GM19025 (cell line): ENCODE results near the gene LRP2BP.
"Not testable (repeated sequence)": the region's sequence is repeated elsewhere in the genome, so short reads cannot be mapped to it uniquely, and the experiment has no call there.

Experiments
- ATAC-seq: cut with Tn5 transposase; IDR thresholded peaks from one replicate; pipeline ENCODE4 v1.9.1; 2021; ENCODE audit warnings: mild to moderate bottlenecking, low read depth, moderate library complexity; ENCODE audit not compliant: unreplicated experiment

The LRP2BP gene

DNA sequence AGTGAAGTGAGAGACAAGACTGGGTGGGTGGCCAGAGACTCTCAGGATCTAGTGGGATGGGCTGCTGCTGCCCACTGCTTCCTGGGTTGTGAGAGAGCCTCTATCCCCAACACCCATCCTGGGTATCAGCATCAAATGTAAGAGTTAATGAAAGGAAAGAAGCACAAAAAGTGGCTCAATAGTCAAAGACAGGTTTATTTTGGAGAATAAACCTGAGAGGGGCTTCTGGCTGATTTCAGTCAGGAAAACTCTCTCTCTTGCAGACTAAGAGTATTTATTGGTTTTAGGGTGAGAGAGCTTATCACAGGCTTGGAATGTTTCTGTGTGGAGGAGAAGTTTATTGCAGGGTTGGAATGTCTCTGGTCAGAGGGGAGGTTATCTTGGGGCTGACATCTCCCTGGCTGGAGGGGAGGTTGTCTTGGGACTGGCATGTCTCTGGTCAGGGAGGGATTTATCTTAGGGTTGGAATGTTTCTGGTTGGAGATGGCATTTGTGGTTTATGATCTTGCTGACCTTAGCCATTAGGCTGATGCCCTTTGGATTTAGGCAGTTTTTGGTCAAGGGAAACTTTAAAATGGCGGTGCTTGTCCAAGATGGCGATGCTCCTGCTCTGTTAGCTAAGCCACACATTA, 65.7 kb downstream of the LRP2BP start:
- not testable (repeated sequence) for ATAC-seq

DNA sequence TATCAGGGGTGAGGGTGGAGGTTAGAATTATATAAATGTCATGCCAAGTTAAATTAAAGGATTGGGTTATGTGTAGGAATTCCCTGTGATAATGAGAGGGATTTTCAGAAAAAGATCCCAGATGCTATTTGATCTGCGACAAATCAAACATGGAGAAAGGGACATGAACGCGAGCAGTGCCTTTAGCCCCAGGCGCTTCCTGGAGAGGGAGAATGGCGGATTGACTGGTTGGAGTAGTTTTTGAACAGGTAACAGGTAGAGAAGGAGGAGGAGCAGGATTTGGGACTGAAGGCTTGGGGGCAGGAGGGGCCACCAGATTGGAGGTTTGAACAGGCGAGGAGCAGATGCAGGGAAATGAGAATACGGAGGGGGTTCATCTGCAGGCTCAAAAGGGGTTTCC, 67.1 kb downstream of the LRP2BP start:
- no peak for ATAC-seq

DNA sequence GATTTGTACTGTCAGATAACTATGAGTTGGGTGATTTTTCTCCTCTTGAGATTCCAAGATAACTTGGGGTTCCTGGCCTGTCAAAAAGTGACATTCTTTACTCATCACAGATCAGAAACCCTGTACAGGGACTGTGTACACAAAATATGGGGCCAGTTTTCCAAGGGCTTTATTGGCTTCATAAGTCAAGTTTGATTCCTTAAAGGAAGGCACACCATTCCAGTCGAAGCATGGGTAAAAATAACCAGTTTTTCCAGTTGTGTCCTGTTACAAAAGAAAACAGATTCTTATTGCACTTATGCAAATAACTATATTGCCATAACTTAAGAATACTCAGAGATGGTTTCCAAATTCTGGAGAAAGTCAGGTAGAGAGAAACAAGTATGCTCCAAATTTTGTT, 70.0 kb downstream of the LRP2BP start:
- ATAC-seq: not testable (repeated sequence)

DNA sequence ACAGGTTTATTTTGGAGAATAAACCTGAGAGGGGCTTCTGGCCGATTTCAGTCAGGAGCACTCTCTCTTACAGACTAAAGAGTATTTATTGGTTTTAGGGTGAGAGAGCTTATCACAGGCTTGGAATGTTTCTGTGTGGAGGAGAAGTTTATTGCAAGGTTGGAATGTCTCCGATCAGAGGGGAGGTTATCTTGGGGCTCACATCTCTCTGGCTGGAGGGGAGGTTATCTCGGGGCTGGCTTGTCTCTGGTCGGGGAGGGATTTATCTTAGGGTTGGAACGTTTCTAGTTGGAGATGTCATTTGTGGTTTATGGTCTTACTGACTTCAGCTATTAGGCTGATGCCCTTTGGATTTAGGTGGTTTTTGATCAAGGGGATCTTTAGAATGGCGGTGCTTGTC, 71.4 kb downstream of the LRP2BP start:
- not testable (repeated sequence) for ATAC-seq

DNA sequence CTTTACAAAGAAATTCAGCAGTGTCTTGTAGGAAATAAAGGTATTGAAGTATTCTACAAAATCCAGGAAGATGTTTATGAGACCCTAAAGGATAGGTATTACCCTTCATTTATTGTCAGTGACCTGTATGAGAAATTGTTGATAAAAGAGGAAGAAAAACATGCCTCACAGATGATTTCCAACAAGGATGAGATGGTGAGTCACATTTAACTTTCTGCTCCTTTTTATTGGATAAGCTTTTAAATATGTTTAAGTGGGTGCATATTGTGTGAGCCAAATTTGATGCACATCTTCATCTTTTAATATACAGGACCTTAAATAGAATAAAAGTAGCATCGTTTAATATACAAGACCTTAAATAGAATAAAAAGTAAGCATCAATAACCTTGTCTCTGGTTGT, 72.1 kb downstream of the LRP2BP start:
- ATAC-seq: no peak

DNA sequence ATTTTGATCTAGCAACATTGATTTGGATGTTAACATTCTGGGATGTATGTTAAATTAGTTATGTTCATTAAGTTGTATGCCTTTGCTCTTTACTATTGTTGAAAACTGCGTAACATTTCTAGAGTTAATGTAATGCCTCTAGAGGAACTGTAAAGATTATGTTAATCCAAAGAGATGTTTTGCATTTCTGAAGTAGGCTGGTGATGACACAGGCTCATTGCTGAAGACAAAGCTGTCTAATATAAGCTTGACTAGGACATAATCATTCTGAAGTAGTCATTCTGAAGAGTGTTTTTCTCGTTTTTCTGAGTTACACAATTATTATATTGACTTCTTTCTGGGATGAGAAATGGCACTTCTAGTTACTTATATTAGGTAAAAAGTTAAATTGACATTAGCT, 72.9 kb downstream of the LRP2BP start:
- ATAC-seq: no peak

DNA sequence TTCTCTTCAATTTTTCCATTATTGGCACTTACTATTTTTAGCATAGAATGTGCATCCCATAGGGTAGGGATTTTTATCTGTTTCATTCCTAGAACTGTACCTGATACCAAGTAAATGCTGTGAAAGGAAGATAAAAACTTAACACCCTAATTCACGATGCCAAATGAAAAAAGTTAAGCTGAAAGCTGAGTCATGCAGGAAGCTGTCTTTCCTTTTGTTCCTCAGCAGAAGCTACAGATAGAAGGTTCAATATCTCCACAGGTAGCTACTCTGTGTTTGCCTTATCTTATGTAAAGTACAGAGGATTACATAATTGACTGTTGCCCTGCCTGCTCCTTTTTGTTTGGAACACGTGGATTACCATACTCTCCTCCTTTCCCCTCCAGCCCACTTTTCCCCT, 77.0 kb downstream of the LRP2BP start:
- no peak for ATAC-seq

DNA sequence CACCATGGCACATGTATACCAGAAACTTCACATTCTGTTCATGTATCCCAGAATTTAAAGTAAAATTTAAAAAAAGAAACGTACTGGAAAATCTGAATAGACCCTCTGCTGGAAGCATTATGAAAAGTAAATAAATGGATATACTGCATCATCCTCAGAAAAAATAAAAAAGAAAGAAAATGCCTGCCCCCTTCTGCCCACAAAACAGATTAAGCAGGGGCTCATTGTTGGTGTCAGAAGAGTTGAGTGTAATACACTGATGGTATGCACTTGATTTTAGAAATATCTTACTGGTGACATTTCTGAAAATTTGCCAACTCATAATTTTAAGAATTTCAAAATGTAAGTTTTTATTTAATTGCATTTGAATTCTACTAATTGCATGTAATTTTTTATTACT, 77.8 kb downstream of the LRP2BP start:
- no peak for ATAC-seq

DNA sequence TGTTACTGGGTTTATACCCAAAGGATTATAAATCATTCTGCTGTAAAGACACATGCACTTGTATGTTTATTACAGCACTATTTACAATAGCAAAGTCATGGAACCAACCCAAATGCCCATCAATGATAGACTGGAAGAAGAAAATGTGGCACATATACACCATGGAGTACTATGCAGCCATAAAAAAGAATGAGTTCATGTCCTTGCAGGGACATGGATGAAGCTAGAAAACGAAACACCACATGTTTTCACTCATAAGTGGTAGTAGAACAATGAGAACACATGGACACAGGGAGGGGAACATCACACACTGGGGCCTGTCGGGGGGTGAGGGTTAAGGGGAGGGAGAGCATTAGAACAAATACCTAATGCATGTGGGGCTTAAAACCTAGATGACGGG, 78.3 kb downstream of the LRP2BP start:
- not testable (repeated sequence) for ATAC-seq
